Stomach (tissue), 9 donors: ENCODE results near the gene APRT. TPM values are rescaled to one million over a fixed set of nuclear protein-coding genes. Genes with fewer than 3 reads are reported as not detected.
A peak's percentile ranks its signal among the peaks of the same experiment; 100 is the strongest.

Experiments
- DNase-seq, 2 donors: peaks; one replicate each; pipeline versions ENCODE4 v3.0.0 to v3.0.0-alpha.2; 2013 to 2019
- H3K27ac ChIP-seq, 5 donors: fragments of 200-600 bp in 4 of 5; sonication (generic) in 4 of 5; one replicate each; pipeline ENCODE4 v1.5.1; 2013 to 2019; ENCODE audit warnings: mild to moderate bottlenecking in 1 of 5, moderate library complexity in 1 of 5
- H3K27me3 ChIP-seq, 3 donors: fragments of 200-600 bp; sonication (generic); one replicate each; pipeline ENCODE4 v1.5.1; 2017 to 2019; ENCODE audit warnings: mixed run types in 1 of 3
- H3K36me3 ChIP-seq, 4 donors: fragments of 200-600 bp; sonication (generic); 1 replicate in 3 of 4; 2 replicates in 1 of 4; pipeline ENCODE4 v1.5.1; 2016 to 2019
- H3K4me1 ChIP-seq, 4 donors: fragments of 200-600 bp; sonication (generic); one replicate each; pipeline ENCODE4 v1.5.1; 2016 to 2019
- H3K4me3 ChIP-seq, 4 donors: fragments of 200-600 bp; sonication (generic) in 3 of 4; one replicate each; pipeline ENCODE4 v1.5.1; 2016 to 2019; ENCODE audit warnings: mild to moderate bottlenecking in 1 of 4
- H3K9me3 ChIP-seq, 4 donors: fragments of 200-600 bp; sonication (generic); one replicate each; pipeline ENCODE4 v1.5.1; 2016 to 2019
- CTCF ChIP-seq, 7 experiments: fragments of 450-650 bp in 4 of 7; fragments of 200-600 bp in 3 of 7; sonication (generic) in 3 of 7; IDR thresholded peaks; one replicate each; pipeline ENCODE4 v1.5.1; 2016 to 2019; ENCODE audit warnings: antibody characterized with exemption in 7 of 7, control low read depth in 2 of 7, mild to moderate bottlenecking in 1 of 7
- EP300 ChIP-seq: sonication (generic); formaldehyde crosslinking; IDR thresholded peaks from one replicate; pipeline ENCODE4 v1.6.1; 2017; ENCODE audit warnings: antibody characterized with exemption
- POLR2A ChIP-seq, 4 donors: fragments of 450-650 bp; IDR thresholded peaks; one replicate each; pipeline ENCODE4 v1.6.1; 2016; ENCODE audit warnings: antibody characterized with exemption in 4 of 4, control low read depth in 2 of 4, mild to moderate bottlenecking in 1 of 4, moderate library complexity in 1 of 4
- POLR2AphosphoS5 ChIP-seq, 3 donors: sonication (generic); formaldehyde crosslinking; IDR thresholded peaks; one replicate each; pipeline ENCODE4 v1.6.1; 2016; ENCODE audit warnings: antibody characterized with exemption in 3 of 3
- WGBS, 5 donors: extraction: QIAGEN DNeasy Blood & Tissue Kit in 3 of 5; methylation state at CpG; one replicate each; pipeline versions ENCODE4 v1.1.5 to v1.1.7; 2013 to 2018; 5-methylcytosine and 5-hydroxymethylcytosine counted together
- intact Hi-C: fragments of 100-400 bp; cut with DNase I; formaldehyde crosslinking; loops from one replicate; pipeline ENCODE4 v1.15.1; 2023; ENCODE audit warnings: low total_unique reads
- polyA plus RNA-seq, 3 donors: library from polyadenylated mRNA; stranded (reverse); fragments of 200-250 nt; gene quantifications; one replicate each; pipeline ENCODE4 v1.2.3, GENCODE V29; 2013
- total RNA-seq, 5 donors: library from RNA; depleted of rRNA; stranded (reverse); fragments of >200 nt; gene quantifications; one replicate each; pipeline versions ENCODE4 v1.1.0 to v1.2.3, GENCODE V29; 2014 to 2016
- donor health status: healthy with polysubstance abuse.
- donor health status: Bipolar disorder and iron deficiency.
- donor health status: healthy.

The APRT gene
- total and polyA plus RNA-seq, 8 donors = 18.1 to 340 (median 232) TPM

GRCh38 chr16:88764913-88765349 is 46.8 kb downstream of the APRT start:
- H3K27me3 ChIP-seq = no peaks in the 10 kb centered on the region
- peak overlapping the region in 2 of 5 donors; percentile 14 to 96 for H3K27ac ChIP-seq
- H3K9me3 ChIP-seq = no peaks in the 10 kb centered on the region
- WGBS, 5 donors = 45 to 68% (median 49%) methylated on average over 5 to 9 of the region's 9 CpGs
- intact Hi-C loops = no loop called here
- TF ChIP-seq EP300 = no peak
- no peak for TF ChIP-seq CTCF (IDR thresholded peaks at IDR 0.05)
- no peak for TF ChIP-seq POLR2AphosphoS5 (IDR thresholded peaks at IDR 0.05)
- TF ChIP-seq POLR2A (IDR thresholded peaks at IDR 0.05) = no peak
- H3K36me3 ChIP-seq = peaks cover 0 to 22% (median 2%) of the 10 kb centered on the region in 4 donors
- DNase-seq = peak in 1 of 2 donors; percentile 80
- no peak overlapping the region for H3K4me3 ChIP-seq
- H3K4me1 ChIP-seq = peaks cover 70 to 99% (median 90%) of the 10 kb centered on the region in 4 donors

GRCh38 chr16:88764080-88764479 is 47.6 kb downstream of the APRT start:
- Histone ChIP-seq H3K4me1 (peaks cover 66 to 99% (median 90%) of the 10 kb centered on the region in 4 donors), H3K27me3 (no peaks in the 10 kb centered on the region), H3K4me3 (no peak overlapping the region), H3K36me3 (peaks cover 0 to 22% (median 2%) of the 10 kb centered on the region in 4 donors), H3K27ac (peak overlapping the region in 3 of 5 donors; percentile 22 to 84 (median 41)), H3K9me3 (no peaks in the 10 kb centered on the region)
- DNase-seq = no peak
- intact Hi-C loops = no loop called here
- 91 to 96% (median 95%) methylated on average over 18 to 19 of the region's 19 CpGs for WGBS, 5 donors
- TF ChIP-seq CTCF (IDR thresholded peaks at IDR 0.05) = no peak
- TF ChIP-seq EP300 = no peak

- H3K27ac ChIP-seq = peak overlapping the region in 3 of 5 donors; percentile 22 to 84 (median 41)
Measured at GRCh38 chr16:88763502-88764053, 48.1 kb downstream of the APRT start.

GRCh38 chr16:88762941-88763340 is 48.8 kb downstream of the APRT start:
- H3K36me3 ChIP-seq = peaks cover 0 to 22% (median 2%) of the 10 kb centered on the region in 4 donors
- H3K27me3 ChIP-seq = no peaks in the 10 kb centered on the region
- H3K4me3 ChIP-seq = no peak overlapping the region
- TF ChIP-seq POLR2AphosphoS5 (IDR thresholded peaks at IDR 0.05) = no peak
- no peak for TF ChIP-seq POLR2A (IDR thresholded peaks at IDR 0.05)
- peaks cover 56 to 98% (median 85%) of the 10 kb centered on the region in 4 donors for H3K4me1 ChIP-seq
- H3K9me3 ChIP-seq = no peaks in the 10 kb centered on the region
- intact Hi-C loops = no loop called here
- H3K27ac ChIP-seq = peak overlapping the region in 3 of 5 donors; percentile 22 to 84 (median 41)
- DNase-seq = no peak
- WGBS, 5 donors = 77 to 93% (median 82%) methylated on average over 7 to 10 of the region's 10 CpGs

More at GRCh38 chr16:88763502-88764053, 48.1 kb downstream of the APRT start:
- peak; percentile 42 to 55 for DNase-seq
- Histone ChIP-seq H3K27me3 (no peaks in the 10 kb centered on the region), H3K9me3 (no peaks in the 10 kb centered on the region), H3K4me1 (peaks cover 63 to 98% (median 88%) of the 10 kb centered on the region in 4 donors), H3K4me3 (no peak overlapping the region), H3K36me3 (peaks cover 0 to 22% (median 2%) of the 10 kb centered on the region in 4 donors)
- intact Hi-C loops = no loop called here
- WGBS, 5 donors = 38 to 64% (median 55%) methylated on average over 14 of the region's 14 CpGs
- TF ChIP-seq POLR2AphosphoS5 (IDR thresholded peaks at IDR 0.05) (no peak), POLR2A (IDR thresholded peaks at IDR 0.05) (no peak), EP300 (no peak), CTCF (IDR thresholded peaks at IDR 0.05) (no peak)
